Limb (tissue), 2 donors: ENCODE measurements around the gene FUT8.
A peak's percentile ranks its signal among the peaks of the same experiment; 100 is the strongest.

Source experiments
- DNase-seq, 2 donors: peaks; one replicate each; pipeline ENCODE4 v3.0.0-alpha.2; 2016; ENCODE audit errors: extremely low spot score in 2 of 2

The FUT8 gene

GRCh38 chr14:65412032-65412846 is at the start of gene FUT8:
Gene FUT8 (plus strand): TSS chr14:65412730. CDS start chr14:65561564, 148,834 bp downstream.
- DNase-seq = peak; percentile 92 to 97

GRCh38 chr14:65366802-65367565 is 45.5 kb upstream of the FUT8 start:
- DNase-seq = no peak

- no peak for DNase-seq
Observed at GRCh38 chr14:65369560-65369959, 43.0 kb upstream of the FUT8 start.

GRCh38 chr14:65370801-65371248 is 41.7 kb upstream of the FUT8 start:
- DNase-seq = no peak

GRCh38 chr14:65371784-65372183 is 40.7 kb upstream of the FUT8 start:
- no peak for DNase-seq

- no peak for DNase-seq
Observed at GRCh38 chr14:65373016-65373670, 39.4 kb upstream of the FUT8 start.

GRCh38 chr14:65373671-65374039 is 38.9 kb upstream of the FUT8 start:
- DNase-seq = no peak

- no peak for DNase-seq
Observed at GRCh38 chr14:65377576-65377975, 35.0 kb upstream of the FUT8 start.

GRCh38 chr14:65382586-65382985 is 29.9 kb upstream of the FUT8 start:
- DNase-seq = no peak

GRCh38 chr14:65387171-65387570 is 25.4 kb upstream of the FUT8 start:
- DNase-seq = no peak

GRCh38 chr14:65387628-65388027 is 24.9 kb upstream of the FUT8 start:
- no peak for DNase-seq

GRCh38 chr14:65392296-65392695 is 20.2 kb upstream of the FUT8 start:
- DNase-seq = no peak

- no peak for DNase-seq
Observed at GRCh38 chr14:65396082-65396910, 16.2 kb upstream of the FUT8 start.

GRCh38 chr14:65403231-65403630 is 9.3 kb upstream of the FUT8 start:
- no peak for DNase-seq

GRCh38 chr14:65408113-65408512 is 4.4 kb upstream of the FUT8 start:
- DNase-seq = no peak

GRCh38 chr14:65410640-65411039 is 1.9 kb upstream of the FUT8 start:
- no peak for DNase-seq

GRCh38 chr14:65411656-65412031 is 886 bp upstream of the FUT8 start:
- DNase-seq = peak; percentile 90 to 92

- DNase-seq = no peak
Observed at GRCh38 chr14:65412856-65413738, 567 bp downstream of the FUT8 start.

- DNase-seq = no peak
Observed at GRCh38 chr14:65413739-65414045, 1.2 kb downstream of the FUT8 start.

GRCh38 chr14:65414961-65415589 is 2.5 kb downstream of the FUT8 start:
- DNase-seq = peak in 1 of 2 donors; percentile 67
